22Rv1 (cell line): Measurements from ENCODE around the gene BZW1.

Experiments used
- H3K27ac ChIP-seq: fragments of 450-650 bp; 2 replicates; pipeline ENCODE4 v1.5.1; 2017
- ZFX ChIP-seq: fragments of 450-650 bp; IDR thresholded peaks from 2 replicates; pipeline ENCODE4 v1.6.1; 2017; ENCODE audit warnings: antibody characterized with exemption, borderline replicate concordance
- TF ChIP-seq, protein P1 (sequence below): fragments of 450-650 bp; IDR thresholded peaks from 2 replicates; pipeline ENCODE4 v1.5.1; 2017; ENCODE audit warnings: mild to moderate bottlenecking

The BZW1 gene

DNA sequence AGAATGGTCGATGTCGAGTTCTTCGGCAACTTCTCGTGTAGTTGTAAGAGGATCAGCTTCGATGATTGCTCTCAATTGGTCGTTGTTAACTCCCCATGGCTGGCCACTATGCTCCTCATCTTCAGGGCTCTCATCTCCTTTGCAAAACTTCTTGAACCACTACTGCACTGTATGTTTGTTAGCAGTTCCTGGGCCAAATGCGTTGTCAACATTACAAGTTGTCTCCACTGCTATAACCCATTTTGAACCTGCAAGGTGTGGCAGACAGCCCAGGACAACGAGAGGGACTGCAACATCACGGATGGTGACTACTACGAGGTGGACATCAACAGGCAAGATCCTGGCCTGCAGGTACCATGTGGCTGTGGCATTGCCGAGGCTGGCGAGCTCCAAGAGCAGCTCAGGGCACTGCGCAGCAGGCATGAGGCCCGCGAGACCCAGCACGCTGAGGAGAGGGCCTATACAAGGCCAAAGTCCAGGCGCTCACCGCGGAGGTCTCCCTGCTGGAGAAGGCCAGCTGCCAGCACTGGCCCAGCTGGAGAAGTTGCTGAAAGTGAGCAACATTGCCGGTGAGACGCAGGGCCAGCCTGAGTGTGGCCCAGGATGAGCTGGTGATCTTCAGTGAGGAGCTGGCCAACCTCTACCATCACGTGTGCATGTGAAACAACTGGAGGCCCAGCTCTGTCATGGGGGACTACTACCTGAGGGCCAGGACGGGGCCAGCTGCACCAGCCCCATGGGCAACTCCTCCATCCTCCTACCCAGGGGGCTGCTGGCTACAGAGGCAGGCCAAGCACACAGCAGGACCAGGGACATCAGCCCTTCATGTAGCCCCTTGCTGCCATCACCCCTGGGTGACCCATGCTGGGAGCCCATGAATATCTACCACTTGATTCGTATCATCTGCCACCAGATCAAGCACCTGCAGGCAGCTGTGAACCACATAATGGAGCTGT, 32.6 kb downstream of the BZW1 start:
- H3K27ac ChIP-seq: no peak overlapping the region
- TF ChIP-seq, protein P1, sequence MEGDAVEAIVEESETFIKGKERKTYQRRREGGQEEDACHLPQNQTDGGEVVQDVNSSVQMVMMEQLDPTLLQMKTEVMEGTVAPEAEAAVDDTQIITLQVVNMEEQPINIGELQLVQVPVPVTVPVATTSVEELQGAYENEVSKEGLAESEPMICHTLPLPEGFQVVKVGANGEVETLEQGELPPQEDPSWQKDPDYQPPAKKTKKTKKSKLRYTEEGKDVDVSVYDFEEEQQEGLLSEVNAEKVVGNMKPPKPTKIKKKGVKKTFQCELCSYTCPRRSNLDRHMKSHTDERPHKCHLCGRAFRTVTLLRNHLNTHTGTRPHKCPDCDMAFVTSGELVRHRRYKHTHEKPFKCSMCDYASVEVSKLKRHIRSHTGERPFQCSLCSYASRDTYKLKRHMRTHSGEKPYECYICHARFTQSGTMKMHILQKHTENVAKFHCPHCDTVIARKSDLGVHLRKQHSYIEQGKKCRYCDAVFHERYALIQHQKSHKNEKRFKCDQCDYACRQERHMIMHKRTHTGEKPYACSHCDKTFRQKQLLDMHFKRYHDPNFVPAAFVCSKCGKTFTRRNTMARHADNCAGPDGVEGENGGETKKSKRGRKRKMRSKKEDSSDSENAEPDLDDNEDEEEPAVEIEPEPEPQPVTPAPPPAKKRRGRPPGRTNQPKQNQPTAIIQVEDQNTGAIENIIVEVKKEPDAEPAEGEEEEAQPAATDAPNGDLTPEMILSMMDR: no peak
- TF ChIP-seq ZFX: no peak

DNA sequence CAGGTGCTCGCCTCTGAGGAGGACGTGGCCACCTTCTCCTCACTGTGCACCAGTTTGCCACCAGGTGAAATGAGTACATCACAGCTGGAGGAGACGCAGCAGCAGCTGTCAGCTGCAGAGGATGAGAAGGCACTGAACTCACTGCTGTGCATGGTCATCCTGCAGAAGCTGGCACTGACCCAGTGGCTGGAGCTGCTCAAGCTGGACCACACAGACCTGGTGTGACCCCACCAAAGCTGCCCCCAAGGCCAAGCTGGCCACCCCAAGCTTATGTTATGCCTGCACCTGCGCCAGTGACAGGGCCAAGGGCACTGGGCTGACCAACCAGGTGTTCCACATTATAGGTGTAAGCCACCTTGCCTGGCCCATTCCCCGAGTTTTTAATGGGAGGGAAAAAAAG, 33.5 kb downstream of the BZW1 start:
- H3K27ac ChIP-seq: no peak overlapping the region
- TF ChIP-seq, protein P1: no peak
- TF ChIP-seq ZFX: no peak

DNA sequence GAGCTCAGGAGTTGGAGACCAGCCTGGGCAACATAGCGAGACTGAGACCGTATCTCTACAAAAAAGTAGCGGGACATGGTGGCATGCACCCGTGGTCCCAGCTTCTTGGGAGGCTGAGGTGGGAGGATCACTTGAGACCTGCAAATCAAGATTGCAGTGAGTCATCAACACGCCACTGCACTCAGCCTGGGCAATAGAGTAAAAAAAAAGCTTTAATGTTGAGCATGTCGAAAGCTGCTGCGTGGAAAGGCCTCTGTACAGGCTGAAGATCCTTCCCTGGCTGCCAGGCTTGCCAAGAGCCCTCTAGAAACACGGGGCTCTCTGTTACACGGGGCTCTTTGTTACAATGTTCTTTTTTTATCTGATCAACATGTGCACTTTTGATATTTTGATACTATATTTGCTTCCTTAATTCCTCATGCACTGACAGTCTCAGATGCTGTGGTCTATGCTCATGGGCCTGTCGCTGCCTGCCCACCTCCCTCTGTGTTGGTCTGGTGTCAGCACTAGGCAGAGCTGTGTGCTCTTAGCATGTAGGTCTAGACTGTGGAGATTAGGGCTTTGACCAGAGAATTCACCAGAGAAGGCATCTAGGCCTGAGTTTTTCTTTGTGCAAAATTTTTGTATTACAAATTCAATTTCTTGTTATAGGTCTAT, 34.1 kb downstream of the BZW1 start:
- no peak for TF ChIP-seq ZFX
- TF ChIP-seq, protein P1: no peak
- H3K27ac ChIP-seq: no peak overlapping the region

DNA sequence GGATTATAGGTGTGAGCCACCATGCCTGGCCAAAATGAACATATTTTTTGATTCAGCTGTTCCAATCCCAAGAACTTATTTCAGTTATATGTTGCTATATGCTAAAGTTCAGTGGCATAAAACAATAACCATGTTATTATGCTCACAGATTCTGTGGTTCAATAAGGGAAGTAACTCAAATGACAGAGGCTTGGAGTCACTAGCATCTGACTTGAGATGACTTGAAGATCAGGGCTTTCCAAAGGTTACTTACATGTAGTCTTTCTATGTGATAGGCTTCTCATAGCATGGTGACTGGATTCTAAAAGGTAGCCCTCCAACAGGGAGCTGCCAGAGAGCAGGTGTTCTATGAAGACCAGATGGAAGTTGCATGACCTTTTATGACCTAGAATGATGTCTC, 35.6 kb downstream of the BZW1 start:
- TF ChIP-seq, protein P1: no peak
- no peak for TF ChIP-seq ZFX

DNA sequence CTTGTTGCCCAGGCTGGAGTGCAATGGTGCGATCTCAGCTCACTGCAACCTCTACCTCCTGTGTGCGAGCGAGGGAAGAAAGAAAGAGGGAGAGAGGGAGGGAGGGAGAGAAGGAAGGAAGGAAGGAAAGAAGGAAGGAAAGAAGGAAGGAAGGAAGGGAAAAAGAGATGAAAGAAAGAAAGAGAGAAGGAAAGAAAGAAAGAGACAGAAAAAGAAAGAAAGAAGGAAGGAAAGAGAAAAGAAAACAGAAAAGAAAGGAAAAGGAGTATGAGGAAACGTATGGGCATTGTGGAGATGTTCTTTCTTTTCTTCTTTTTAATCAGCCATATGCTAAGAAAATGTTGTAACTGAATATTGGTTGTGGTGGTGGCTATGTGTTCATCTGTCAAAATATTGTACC, 36.2 kb downstream of the BZW1 start:
- TF ChIP-seq, protein P1: no peak
- TF ChIP-seq ZFX: no peak
- H3K27ac ChIP-seq: no peak overlapping the region

More for the DNA sequence above, 35.6 kb downstream of the BZW1 start:
- no peak overlapping the region for H3K27ac ChIP-seq

DNA sequence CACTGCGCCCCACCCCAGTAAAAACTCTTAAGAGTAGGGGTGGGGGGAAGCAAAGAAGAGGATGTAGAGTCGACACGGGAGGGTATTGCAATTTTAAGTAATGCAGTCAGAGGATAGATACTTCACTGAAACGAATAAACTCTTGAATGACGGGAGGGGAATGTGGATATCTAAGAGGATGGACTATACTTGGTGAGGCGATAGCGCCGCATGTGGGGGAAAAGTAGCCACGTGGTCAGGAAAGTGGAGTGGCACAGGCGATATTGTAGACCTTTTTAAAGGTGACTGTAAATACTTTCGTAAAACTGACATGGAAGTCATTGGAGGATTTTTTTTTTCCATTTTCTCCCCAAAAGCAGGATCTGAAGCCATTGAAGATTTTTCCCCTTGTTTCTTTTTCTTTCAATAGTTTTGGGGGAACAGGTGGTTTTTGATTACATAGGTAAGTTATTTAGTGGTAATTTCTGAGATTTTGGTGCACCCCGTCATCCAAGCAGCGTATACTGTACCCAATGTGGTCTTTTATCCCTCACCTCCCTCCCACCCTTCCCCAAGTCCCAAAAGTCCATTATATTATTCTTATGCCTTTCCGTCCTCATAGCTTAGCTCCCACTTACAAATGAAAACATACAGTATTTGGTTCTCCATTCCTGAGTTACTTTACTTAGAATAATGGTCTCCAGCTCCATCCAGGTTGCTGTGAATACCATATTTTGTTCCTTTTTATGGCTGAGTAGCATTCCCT, 39.0 kb downstream of the BZW1 start:
- TF ChIP-seq, protein P1: no peak
- TF ChIP-seq ZFX: no peak
- no peak overlapping the region for H3K27ac ChIP-seq
